ENCODE results near the gene NOG.

DNA sequence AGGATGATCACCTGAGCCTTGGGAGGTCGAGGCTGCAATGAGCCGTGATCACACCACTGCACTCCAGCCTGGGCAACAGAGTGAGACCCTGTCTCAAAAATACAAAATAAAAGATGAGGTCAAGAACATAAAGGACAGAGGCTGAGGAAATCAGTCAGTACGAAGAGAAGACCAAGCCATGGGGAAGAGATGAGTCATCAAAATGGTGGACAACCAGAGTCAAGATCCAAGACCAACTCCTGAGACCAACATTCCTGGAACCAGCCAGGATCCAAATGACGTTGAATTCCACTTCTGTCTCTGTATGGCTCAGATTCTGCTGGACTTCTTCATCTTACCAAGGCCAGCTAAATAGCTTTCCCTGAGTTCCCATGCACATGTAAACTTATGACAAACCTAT is 44.8 kb upstream of the NOG start:
- TF ChIP-seq, protein P1, sequence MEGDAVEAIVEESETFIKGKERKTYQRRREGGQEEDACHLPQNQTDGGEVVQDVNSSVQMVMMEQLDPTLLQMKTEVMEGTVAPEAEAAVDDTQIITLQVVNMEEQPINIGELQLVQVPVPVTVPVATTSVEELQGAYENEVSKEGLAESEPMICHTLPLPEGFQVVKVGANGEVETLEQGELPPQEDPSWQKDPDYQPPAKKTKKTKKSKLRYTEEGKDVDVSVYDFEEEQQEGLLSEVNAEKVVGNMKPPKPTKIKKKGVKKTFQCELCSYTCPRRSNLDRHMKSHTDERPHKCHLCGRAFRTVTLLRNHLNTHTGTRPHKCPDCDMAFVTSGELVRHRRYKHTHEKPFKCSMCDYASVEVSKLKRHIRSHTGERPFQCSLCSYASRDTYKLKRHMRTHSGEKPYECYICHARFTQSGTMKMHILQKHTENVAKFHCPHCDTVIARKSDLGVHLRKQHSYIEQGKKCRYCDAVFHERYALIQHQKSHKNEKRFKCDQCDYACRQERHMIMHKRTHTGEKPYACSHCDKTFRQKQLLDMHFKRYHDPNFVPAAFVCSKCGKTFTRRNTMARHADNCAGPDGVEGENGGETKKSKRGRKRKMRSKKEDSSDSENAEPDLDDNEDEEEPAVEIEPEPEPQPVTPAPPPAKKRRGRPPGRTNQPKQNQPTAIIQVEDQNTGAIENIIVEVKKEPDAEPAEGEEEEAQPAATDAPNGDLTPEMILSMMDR (IDR thresholded peaks at IDR 0.05; ENCODE audit: borderline replicate concordance, extremely low read depth, low read length, poor library complexity, severe bottlenecking) = no peak
- TF ChIP-seq EZH2 (IDR thresholded peaks at IDR 0.05; ENCODE audit: borderline replicate concordance, low read depth, low read length, severe bottlenecking) = no peak
